IMR-90 (cell line): ENCODE measurements around the gene TNS3. TPM values are rescaled to one million over a fixed set of nuclear protein-coding genes. Genes with fewer than 3 reads are reported as not detected.

Experiments used
- ATAC-seq: fragments of 200-7000 bp; cut with Tn5 transposase; 2 replicates; pipeline ENCODE4 v1.9.1; 2020; ENCODE audit warnings: low read depth, mild to moderate bottlenecking, moderate library complexity
- BruUV-seq: library from RNA; stranded (reverse); fragments of 400-500 nt; replicated peaks from 2 replicates; lab custom pipeline; 2021; lab: Mats Ljungman, UMichigan
- CTCF ChIA-PET: fragments of 300-600 bp; formaldehyde crosslinking; extraction: SDS; loops from one replicate; lab custom pipeline; 2021; ENCODE audit warnings: antibody characterized with exemption; lab: Yijun Ruan, JAX
- POLR2A ChIA-PET: fragments of 300-600 bp; sonication (Branson Sonifier 250); formaldehyde crosslinking; loops from one replicate; lab custom pipeline; 2022; ENCODE audit warnings: antibody characterized with exemption; ENCODE audit not compliant: unreplicated experiment; lab: Charles Lee
- DNase-seq: peaks from one replicate; pipeline ENCODE4 v3.0.0; 2013
- H2AFZ ChIP-seq: replicated peaks from 2 replicates; pipeline ENCODE3; 2013; ENCODE audit warnings: low read length, mild to moderate bottlenecking; ENCODE audit not compliant: poor library complexity
- H2AK5ac ChIP-seq: 2 replicates; pipeline ENCODE4 v1.6.1; 2013; ENCODE audit warnings: low read depth, low read length, inconsistent platforms
- H2AK9ac ChIP-seq: replicated peaks from 2 replicates; pipeline ENCODE3; 2013; ENCODE audit warnings: mild to moderate bottlenecking, low read depth, low read length, moderate library complexity; ENCODE audit not compliant: poor library complexity
- H2BK120ac ChIP-seq: 2 replicates; pipeline ENCODE4 v1.6.1; 2013; ENCODE audit warnings: low read depth, low read length, inconsistent platforms
- H2BK15ac ChIP-seq: 3 replicates; pipeline ENCODE4 v1.6.1; 2013; ENCODE audit warnings: low read depth, low read length, inconsistent platforms
- H2BK20ac ChIP-seq: 2 replicates; pipeline ENCODE4 v1.6.1; 2013; ENCODE audit warnings: low read depth, mild to moderate bottlenecking, inconsistent platforms, low read length, moderate library complexity
- H2BK5ac ChIP-seq: 2 replicates; pipeline ENCODE4 v1.6.1; 2013; ENCODE audit warnings: mild to moderate bottlenecking, low read depth, low read length, inconsistent platforms; ENCODE audit not compliant: poor library complexity, severe bottlenecking
- H3K14ac ChIP-seq: replicated peaks from 2 replicates; pipeline ENCODE4 v1.6.1; 2013; ENCODE audit warnings: low read depth, low read length, inconsistent platforms
- H3K18ac ChIP-seq: 2 replicates; pipeline ENCODE4 v1.6.1; 2013; ENCODE audit warnings: low read depth, low read length, control low read depth
- H3K23ac ChIP-seq: 2 replicates; pipeline ENCODE4 v1.6.1; 2013; ENCODE audit warnings: low read depth, low read length, inconsistent platforms
- H3K27ac ChIP-seq: 2 replicates; pipeline ENCODE4 v1.5.1; 2013; ENCODE audit warnings: mild to moderate bottlenecking, control low read depth, low read length; ENCODE audit not compliant: insufficient read depth
- H3K27me3 ChIP-seq: 2 replicates; pipeline ENCODE4 v1.6.1; 2013; ENCODE audit warnings: low read length; ENCODE audit not compliant: control insufficient read depth, insufficient read depth
- H3K36me3 ChIP-seq: 2 replicates; pipeline ENCODE4 v1.6.1; 2013; ENCODE audit warnings: low read length, mixed read lengths; ENCODE audit not compliant: control insufficient read depth, insufficient read depth
- H3K4ac ChIP-seq: 2 replicates; pipeline ENCODE4 v1.6.1; 2013; ENCODE audit warnings: low read depth, low read length, inconsistent platforms
- H3K4me1 ChIP-seq: 2 replicates; pipeline ENCODE4 v1.6.1; 2013; ENCODE audit warnings: low read length, mixed read lengths; ENCODE audit not compliant: control insufficient read depth, insufficient read depth
- H3K4me2 ChIP-seq: 2 replicates; pipeline ENCODE4 v1.6.1; 2013; ENCODE audit warnings: low read depth, mild to moderate bottlenecking, control low read depth, low read length, moderate library complexity
- H3K4me3 ChIP-seq: 2 replicates; pipeline ENCODE4 v1.5.1; 2013; ENCODE audit warnings: low read depth, mild to moderate bottlenecking, control low read depth, low read length, moderate library complexity; ENCODE audit not compliant: insufficient read depth
- H3K56ac ChIP-seq: 2 replicates; pipeline ENCODE4 v1.6.1; 2013; ENCODE audit warnings: low read length, inconsistent platforms; ENCODE audit not compliant: insufficient read depth; ENCODE audit errors: extremely low read depth
- H3K79me1 ChIP-seq, 2 experiments: 2 replicates each; pipeline ENCODE4 v1.6.1; 2013; ENCODE audit warnings: low read length in 2 of 2, inconsistent platforms in 1 of 2, low read depth in 1 of 2
- H3K9ac ChIP-seq: 2 replicates; pipeline ENCODE4 v1.6.1; 2013; ENCODE audit warnings: low read depth, low read length, control low read depth
- H3K9me1 ChIP-seq: 2 replicates; pipeline ENCODE4 v1.6.1; 2013; ENCODE audit warnings: low read length, inconsistent platforms; ENCODE audit not compliant: insufficient read depth
- H3K9me3 ChIP-seq: 2 replicates; pipeline ENCODE4 v1.6.1; 2013; ENCODE audit warnings: low read length; ENCODE audit not compliant: control insufficient read depth, insufficient read depth
- H4K20me1 ChIP-seq: 2 replicates; pipeline ENCODE4 v1.6.1; 2013; ENCODE audit warnings: low read length, inconsistent platforms; ENCODE audit not compliant: insufficient read depth
- H4K5ac ChIP-seq: 2 replicates; pipeline ENCODE4 v1.6.1; 2013; ENCODE audit warnings: mild to moderate bottlenecking, low read depth, low read length, control low read depth
- H4K8ac ChIP-seq, 2 experiments: 2 replicates each; pipeline ENCODE4 v1.6.1; 2013; ENCODE audit warnings: low read depth in 2 of 2, low read length in 2 of 2, control low read depth in 1 of 2, inconsistent platforms in 1 of 2
- H4K91ac ChIP-seq: 2 replicates; pipeline ENCODE4 v1.6.1; 2013; ENCODE audit warnings: low read depth, low read length, inconsistent platforms; ENCODE audit not compliant: insufficient read depth
- CEBPB ChIP-seq: IDR thresholded peaks from 2 replicates; pipeline ENCODE4 v1.6.1; 2012; ENCODE audit warnings: low read depth, low read length, improper control_type of control experiment
- CTCF ChIP-seq: conservative IDR thresholded peaks from 2 replicates; pipeline ENCODE4 v1.5.1; 2012; ENCODE audit warnings: mild to moderate bottlenecking, low read depth, low read length, improper control_type of control experiment
- FOS ChIP-seq: fragments of 150-350 bp; IDR thresholded peaks from 2 replicates; pipeline ENCODE4 v1.6.1; 2016; ENCODE audit warnings: low read depth, low read length
- MAFK ChIP-seq: IDR thresholded peaks from 2 replicates; pipeline ENCODE4 v1.6.1; 2012; ENCODE audit warnings: low read depth, low read length, improper control_type of control experiment
- MAZ ChIP-seq: IDR thresholded peaks from 2 replicates; pipeline ENCODE4 v1.6.1; 2012; ENCODE audit warnings: low read depth, mild to moderate bottlenecking, low read length, improper control_type of control experiment, moderate library complexity, borderline replicate concordance
- MXI1 ChIP-seq: IDR thresholded peaks from 2 replicates; pipeline ENCODE4 v1.6.1; 2012; ENCODE audit warnings: low read depth, mild to moderate bottlenecking, low read length, moderate library complexity, borderline replicate concordance
- NFE2L2 ChIP-seq: fragments of 150-350 bp; IDR thresholded peaks from 2 replicates; pipeline ENCODE4 v1.6.1; 2016; ENCODE audit warnings: low read depth, mild to moderate bottlenecking, low read length
- POLR2A ChIP-seq: IDR thresholded peaks from 2 replicates; pipeline ENCODE4 v1.6.1; 2012; ENCODE audit warnings: mild to moderate bottlenecking, low read depth, low read length
- RAD21 ChIP-seq: IDR thresholded peaks from 2 replicates; pipeline ENCODE4 v1.6.1; 2012; ENCODE audit warnings: low read length, improper control_type of control experiment
- SMC3 ChIP-seq: fragments of 150-350 bp; IDR thresholded peaks from 2 replicates; pipeline ENCODE4 v1.6.1; 2016; ENCODE audit warnings: low read depth, mild to moderate bottlenecking, antibody characterized with exemption, low read length, moderate library complexity
- USF2 ChIP-seq: fragments of 150-350 bp; IDR thresholded peaks from 2 replicates; pipeline ENCODE4 v1.6.1; 2017; ENCODE audit warnings: mild to moderate bottlenecking, antibody characterized with exemption, low read length, low read depth
- WGBS, 2 experiments: methylation state at CpG; one replicate each; pipeline versions ENCODE4 v1.1.5 to v1.1.7; 2013; ENCODE audit warnings: missing lambda C conversion rate in 2 of 2; ENCODE audit not compliant: insufficient read length in 1 of 2; ENCODE audit errors: extremely low coverage in 2 of 2; 5-methylcytosine and 5-hydroxymethylcytosine counted together
- dilution Hi-C: fragments of 300-500 bp; cut with HindIII; formaldehyde crosslinking; loops from one replicate; pipeline ENCODE4 v1.14.3; 2018; ENCODE audit warnings: low sequenced_read_pairs; ENCODE audit not compliant: unreplicated experiment
- in situ Hi-C: fragments of 300-500 bp; cut with MboI; formaldehyde crosslinking; loops from 3 replicates; pipeline ENCODE4 v1.14.3; 2019; ENCODE audit warnings: low sequenced_read_pairs, inconsistent platforms, mixed read lengths
- intact Hi-C: fragments of 100-400 bp; cut with micrococcal nuclease; formaldehyde crosslinking; loops from 2 replicates; pipeline ENCODE4 v1.10.0; 2022
- polyA plus RNA-seq, 3 experiments: library from polyadenylated mRNA; depleted of rRNA; stranded (reverse); fragments of >200 nt; gene quantifications; 2 replicates each; pipeline ENCODE4 v1.2.3, GENCODE V29; 2012; ENCODE audit warnings: low replicate concordance in 1 of 3
- total RNA-seq: library from RNA; depleted of rRNA; stranded (reverse); fragments of >200 nt; gene quantifications from 2 replicates; pipeline ENCODE4 v1.2.3, GENCODE V29; 2012

The TNS3 gene
- total and polyA plus RNA-seq, 2 of the 4 experiments (the other 2 are of a cell fraction) = 64.3 to 79.2 TPM

- TF ChIP-seq MAFK = no peak
Observed at GRCh38 chr7:47559306-47560220, 22.3 kb downstream of the TNS3 start (continued).

- CTCF ChIA-PET = no interaction called here
- Histone ChIP-seq H2BK15ac (no peak overlapping the region; the same call in 2 of the 3 replicates), H2BK5ac (no peak overlapping the region), H3K14ac (peak overlapping the region; percentile 78; the same call in 1 of the 2 replicates), H3K27me3 (no peaks in the 10 kb centered on the region), H2BK20ac (peak overlapping the region; percentile 63; the same call in 1 of the 2 replicates), H3K79me1 (peaks cover 59 to 93% of the 10 kb centered on the region in 2 experiments), H3K23ac (peak overlapping the region; percentile 74; the same call in 1 of the 2 replicates), H3K9ac (no peak overlapping the region), H4K20me1 (peaks cover 73% of the 10 kb centered on the region), H4K8ac (peak overlapping the region in 1 of 2 experiments; percentile 63; a peak in 1 of 4 replicates), H2AK5ac (peak overlapping the region; percentile 42), H4K91ac (peak overlapping the region; percentile 21; the same call in 1 of the 2 replicates), H3K4me3 (no peak overlapping the region), H3K9me3 (no peaks in the 10 kb centered on the region), H3K4me1 (peaks cover 17% of the 10 kb centered on the region), H2AK9ac (peak overlapping the region; percentile 81), H3K36me3 (peaks cover 2% of the 10 kb centered on the region), H3K4me2 (no peak overlapping the region), H3K18ac (no peak overlapping the region), H3K9me1 (peaks cover 48% of the 10 kb centered on the region), H3K4ac (peak overlapping the region; percentile 73), H3K56ac (no peak overlapping the region), H2BK120ac (peak overlapping the region; percentile 78), H3K27ac (no peak overlapping the region), H2AFZ (peak overlapping the region; percentile 44), H4K5ac (no peak overlapping the region)
- POLR2A ChIA-PET = no interaction called here
- BruUV-seq = no TSS peak
- intact Hi-C loops = no loop called here
- dilution Hi-C loops = no loop called here
- ATAC-seq (peak; percentile 64), DNase-seq (peak; percentile 57)
- in situ Hi-C loops = no loop called here
- 73% methylated on average over 4 of the region's 19 CpGs; no CpG with 5 or more reads in 1 of the 2 experiments for WGBS, 2 experiments
- TF ChIP-seq NFE2L2 (no peak), CEBPB (no peak), FOS (no peak), POLR2A (no peak), MAZ (no peak), CTCF (no peak), USF2 (no peak), SMC3 (no peak), RAD21 (no peak), MXI1 (no peak)
Observed at GRCh38 chr7:47557694-47558670, 23.9 kb downstream of the TNS3 start.
